ENCODE data around the gene FNDC1. TPM values are rescaled to one million over a fixed set of nuclear protein-coding genes. Genes with fewer than 3 reads are reported as not detected.

The FNDC1 gene
- total and polyA plus RNA-seq, 10 of the 15 experiments (the other 5 are each of a cell fraction or from before 2014, with no cell fraction given) = not detected

DNA sequence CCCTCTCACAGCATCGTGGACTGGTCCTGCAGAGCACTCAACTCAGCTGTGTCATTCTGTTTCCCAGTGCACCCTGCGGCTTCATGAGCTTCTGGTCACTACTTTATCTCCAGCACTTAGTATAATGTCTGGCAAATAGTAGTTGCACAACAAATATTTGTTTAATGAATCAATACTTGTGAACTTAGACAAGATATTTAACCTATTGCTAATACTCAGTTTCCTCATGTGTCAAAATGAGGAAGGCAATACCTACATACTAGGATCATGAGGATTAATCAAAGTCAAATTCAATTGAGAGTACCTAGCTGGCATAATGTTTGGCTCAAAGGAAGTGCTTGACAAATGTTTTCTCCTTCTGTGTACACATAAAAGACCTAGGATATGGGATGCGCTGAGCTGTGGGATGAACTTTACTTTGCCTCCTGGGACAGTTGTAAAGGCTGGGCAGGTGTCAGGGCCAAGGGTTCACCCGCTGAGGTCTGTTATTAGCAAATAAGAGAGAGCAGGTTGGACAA lies 86.3 kb downstream of the FNDC1 start (continued):
- TF ChIP-seq KAT2A (conservative IDR thresholded peaks at IDR 0.05; ENCODE audit: control insufficient read depth, low read depth, low read length) = no peak
- no peak for TF ChIP-seq EZH2 (IDR thresholded peaks at IDR 0.05; ENCODE audit: borderline replicate concordance, control insufficient read depth, low read depth, low read length)
- no peak for TF ChIP-seq NFYB (IDR thresholded peaks at IDR 0.05; ENCODE audit: insufficient read depth, low read depth, low read length)
- TF ChIP-seq STAT3 (IDR thresholded peaks at IDR 0.05; ENCODE audit: low read depth, low read length) = no peak
- no peak for TF ChIP-seq POU2F2 (IDR thresholded peaks at IDR 0.05; ENCODE audit: borderline replicate concordance, low read depth, low read length)
- no peak for TF ChIP-seq E2F8 (IDR thresholded peaks at IDR 0.05; ENCODE audit: low read depth, partially characterized antibody)
- no peak for TF ChIP-seq YBX1 (IDR thresholded peaks at IDR 0.05)
- TF ChIP-seq POLR2AphosphoS2 (IDR thresholded peaks at IDR 0.05; ENCODE audit: low read depth, low read length) = no peak
- TF ChIP-seq RB1 (IDR thresholded peaks at IDR 0.05; ENCODE audit: borderline replicate concordance) = no peak
- TF ChIP-seq TARDBP (IDR thresholded peaks at IDR 0.05; ENCODE audit: borderline replicate concordance) = no peak
- no peak for TF ChIP-seq GABPA (IDR thresholded peaks at IDR 0.05; ENCODE audit: low read depth)

GRCh38 chr6:159256128-159256527 lies 86.9 kb downstream of the FNDC1 start:
- TF ChIP-seq ZNF24 (IDR thresholded peaks at IDR 0.05) (no peak), SREBF2 (IDR thresholded peaks at IDR 0.05; ENCODE audit: low read length) (no peak), MXI1 (IDR thresholded peaks at IDR 0.05; ENCODE audit: low read depth, low read length) (no peak), PKNOX1 (IDR thresholded peaks at IDR 0.05) (no peak), PML (IDR thresholded peaks at IDR 0.05; ENCODE audit: low read length) (no peak), BRCA1 (IDR thresholded peaks at IDR 0.05; ENCODE audit: low read depth, low read length) (no peak), DPF2 (IDR thresholded peaks at IDR 0.05) (no peak), NFXL1 (IDR thresholded peaks at IDR 0.05; ENCODE audit: borderline replicate concordance) (no peak), TAF1 (IDR thresholded peaks at IDR 0.05; ENCODE audit: borderline replicate concordance, low read depth, low read length) (no peak), RAD51 (IDR thresholded peaks at IDR 0.05) (no peak), IKZF2 (IDR thresholded peaks at IDR 0.05) (no peak), NFYB (IDR thresholded peaks at IDR 0.05; ENCODE audit: insufficient read depth, low read depth, low read length) (no peak), NBN (IDR thresholded peaks at IDR 0.05) (no peak), MEF2B (IDR thresholded peaks at IDR 0.05; ENCODE audit: partially characterized antibody, poor library complexity, severe bottlenecking) (no peak)
- ChIA-PET RAD21 (ENCODE audit: unreplicated experiment) (no interaction called here), SMC1A (ENCODE audit: uncharacterized antibody, unreplicated experiment) (no interaction called here), POLR2A (no interaction called here), CTCF (interaction anchor here (1.1 to 4.5 kb wide), 2 partner anchors 8 to 398 kb away, joined by 3 to 34 read pairs; no protein-coding TSS in a partner anchor)
- Histone ChIP-seq H3K27ac (ENCODE audit: control insufficient read depth, insufficient read depth) (no peak overlapping the region), H3K9ac (ENCODE audit: control insufficient read depth, insufficient read depth, low read length) (no peak overlapping the region), H2AFZ (ENCODE audit: control insufficient read depth, low read depth, low read length) (no peak overlapping the region), H3K4me1 (ENCODE audit: control insufficient read depth, insufficient read depth, low read length) (no peaks in the 10 kb centered on the region), H3K4me2 (ENCODE audit: control insufficient read depth, insufficient read depth) (no peak overlapping the region), H3K9me3 (replicated peaks; ENCODE audit: control insufficient read depth, insufficient read depth, low read length) (no peaks in the 10 kb centered on the region), H3K79me2 (ENCODE audit: control insufficient read depth, insufficient read depth, low read length) (no peaks in the 10 kb centered on the region), H3K36me3 (ENCODE audit: control insufficient read depth in 2 of 2, insufficient read depth in 2 of 2, low read length in 1 of 2) (no peaks in the 10 kb centered on the region), H3K4me3 (no peak overlapping the region), H4K20me1 (ENCODE audit: control insufficient read depth, insufficient read depth) (no peaks in the 10 kb centered on the region), H3K27me3 (replicated peaks in 1 of 2; ENCODE audit: control insufficient read depth in 2 of 2, insufficient read depth in 2 of 2, low read length in 1 of 2) (no peaks in the 10 kb centered on the region)
- WGBS (ENCODE audit: insufficient coverage, insufficient replicate concordance, low lambda C conversion rate, missing lambda C conversion rate) = 43% methylated on average over 5 of the region's 5 CpGs
- no TSS peak for BruUV-seq (replicated peaks)
- in situ Hi-C loops (cut with MboI) = no loop called here
- intact Hi-C loops (cut with micrococcal nuclease; ENCODE audit: unreplicated experiment) = no loop called here
- FAIRE-seq (no peak), DNase-seq (ENCODE audit: low read depth, low spot score) (no peak), ATAC-seq (no peak)
